SK-N-SH (cell line): Measurements from ENCODE around the gene BAIAP2. TPM values are rescaled to one million over a fixed set of nuclear protein-coding genes. Genes with fewer than 3 reads are reported as not detected.

ENCODE experiments used
- CTCF ChIA-PET: fragments of 300-600, 350-600 bp; formaldehyde crosslinking; extraction: SDS; loops from one replicate; lab custom pipeline; 2021; lab: Yijun Ruan, JAX
- POLR2A ChIA-PET: fragments of 350-600 bp; sonication (Branson Sonifier 250); formaldehyde crosslinking; extraction: SDS; loops from one replicate; lab custom pipeline; 2020; ENCODE audit warnings: antibody characterized with exemption, inconsistent platforms; lab: Yijun Ruan, JAX
- DNase-seq: peaks from one replicate; pipeline ENCODE4 v3.0.0; 2012
- H2AFZ ChIP-seq: fragments of 200-600 bp; sonication (generic); 2 replicates; pipeline ENCODE4 v1.8.1; 2016; ENCODE audit warnings: antibody characterized with exemption, mild to moderate bottlenecking, low read depth
- H3F3A ChIP-seq: fragments of 200-600 bp; sonication (generic); replicated peaks from 2 replicates; pipeline ENCODE3; 2016; ENCODE audit warnings: antibody characterized with exemption, mild to moderate bottlenecking; ENCODE audit not compliant: insufficient read depth
- H3K27ac ChIP-seq, 2 experiments: fragments of 200-500 bp in 1 of 2; fragments of 200-600 bp in 1 of 2; sonication (Bioruptor generic) in 1 of 2; sonication (generic), shearing (Covaris generic) in 1 of 2; 2 replicates each; pipeline versions ENCODE4 v1.5.1 to v1.6.1; 2014 to 2016; ENCODE audit warnings: low read depth in 2 of 2, inconsistent platforms in 1 of 2, low read length in 1 of 2, mild to moderate bottlenecking in 1 of 2, mixed read lengths in 1 of 2
- H3K27me3 ChIP-seq: fragments of 200-600 bp; sonication (generic), shearing (Covaris generic); 2 replicates; pipeline ENCODE4 v1.6.1; 2016; ENCODE audit warnings: mixed run types; ENCODE audit not compliant: insufficient read depth
- H3K36me3 ChIP-seq, 2 experiments: fragments of 200-500 bp in 1 of 2; fragments of 200-600 bp in 1 of 2; sonication (Bioruptor generic) in 1 of 2; sonication (generic) in 1 of 2; replicated peaks in 1 of 2; 2 replicates each; pipeline versions ENCODE3 to v1.5.1; 2014 to 2016; ENCODE audit warnings: low read length in 1 of 2, mild to moderate bottlenecking in 1 of 2; ENCODE audit not compliant: insufficient read depth in 2 of 2, control insufficient read depth in 1 of 2
- H3K4me1 ChIP-seq, 2 experiments: fragments of 200-500 bp in 1 of 2; fragments of 200-600 bp in 1 of 2; sonication (Bioruptor generic) in 1 of 2; sonication (generic), shearing (Covaris generic) in 1 of 2; 2 replicates each; pipeline versions ENCODE4 v1.5.1 to v1.6.1; 2014 to 2016; ENCODE audit warnings: low read depth in 1 of 2, low read length in 1 of 2, mixed run types in 1 of 2; ENCODE audit not compliant: insufficient read depth in 2 of 2, control insufficient read depth in 1 of 2
- H3K4me2 ChIP-seq: fragments of 200-600 bp; sonication (generic), shearing (Covaris generic); 2 replicates; pipeline ENCODE4 v1.6.1; 2017; ENCODE audit warnings: mixed run types
- H3K4me3 ChIP-seq, 2 experiments: fragments of 200-500 bp in 1 of 2; fragments of 200-600 bp in 1 of 2; sonication (Bioruptor generic) in 1 of 2; sonication (generic), shearing (Covaris generic) in 1 of 2; 2 replicates each; pipeline versions ENCODE4 v1.5.1 to v1.8.1; 2014 to 2016; ENCODE audit warnings: low read depth in 2 of 2, inconsistent platforms in 1 of 2, low read length in 1 of 2, mild to moderate bottlenecking in 1 of 2, mixed read lengths in 1 of 2, moderate library complexity in 1 of 2
- H3K79me2 ChIP-seq: fragments of 200-600 bp; sonication (generic); 2 replicates; pipeline ENCODE4 v1.8.1; 2017; ENCODE audit warnings: mild to moderate bottlenecking; ENCODE audit not compliant: insufficient read depth
- H3K9ac ChIP-seq: fragments of 200-600 bp; sonication (generic); 2 replicates; pipeline ENCODE4 v1.6.1; 2017; ENCODE audit warnings: mixed run types
- H3K9me2 ChIP-seq: fragments of 200-600 bp; sonication (generic); 2 replicates; pipeline ENCODE4 v1.6.1; 2017; ENCODE audit warnings: mixed run types
- H3K9me3 ChIP-seq: fragments of 200-600 bp; sonication (generic); 2 replicates; pipeline ENCODE4 v1.6.1; 2017; ENCODE audit warnings: mixed run types, mild to moderate bottlenecking, moderate library complexity
- H4K20me1 ChIP-seq: fragments of 200-600 bp; sonication (generic); 2 replicates; pipeline ENCODE4 v1.6.1; 2017; ENCODE audit warnings: mild to moderate bottlenecking, mixed run types; ENCODE audit not compliant: insufficient read depth
- CHD2 ChIP-seq: fragments of 150-350 bp; IDR thresholded peaks from 2 replicates; pipeline ENCODE4 v1.6.1; 2018; ENCODE audit warnings: low read length; ENCODE audit not compliant: partially characterized antibody
- CTCF ChIP-seq: fragments of 200-600 bp; sonication (generic); IDR thresholded peaks from 2 replicates; pipeline ENCODE4 v1.6.1; 2017; ENCODE audit warnings: antibody characterized with exemption, mild to moderate bottlenecking, moderate library complexity
- ELF1 ChIP-seq: IDR thresholded peaks from 2 replicates; pipeline ENCODE4 v1.4.0; 2012
- EZH2phosphoT487 ChIP-seq: fragments of 200-600 bp; sonication (generic); IDR thresholded peaks from 2 replicates; pipeline ENCODE4 v1.6.1; 2017; ENCODE audit warnings: low read depth, mixed run types, mild to moderate bottlenecking, antibody characterized with exemption, moderate library complexity, borderline replicate concordance
- FOXM1 ChIP-seq: IDR thresholded peaks from 2 replicates; pipeline ENCODE4 v1.4.0; 2012; ENCODE audit warnings: low read depth, mild to moderate bottlenecking
- GABPA ChIP-seq: IDR thresholded peaks from 2 replicates; pipeline ENCODE4 v1.4.0; 2012; ENCODE audit warnings: low read depth, mild to moderate bottlenecking
- GATA2 ChIP-seq: sonication (generic); formaldehyde crosslinking; IDR thresholded peaks from 2 replicates; pipeline ENCODE4 v1.5.0; 2020; ENCODE audit warnings: mild to moderate bottlenecking, missing genetic modification reagents
- MEF2A ChIP-seq: IDR thresholded peaks from 2 replicates; pipeline ENCODE4 v1.4.0; 2012; ENCODE audit warnings: low read depth, borderline replicate concordance
- NFIC ChIP-seq: IDR thresholded peaks from 2 replicates; pipeline ENCODE4 v1.4.0; 2012; ENCODE audit warnings: borderline replicate concordance
- NRF1 ChIP-seq: IDR thresholded peaks from 2 replicates; pipeline ENCODE4 v1.6.1; 2012; ENCODE audit warnings: low read depth, mild to moderate bottlenecking, low read length
- PBX3 ChIP-seq: IDR thresholded peaks from 2 replicates; pipeline ENCODE4; 2012
- REST ChIP-seq: IDR thresholded peaks from 2 replicates; pipeline ENCODE4 v1.6.1; 2012; ENCODE audit warnings: mild to moderate bottlenecking, low read depth, low read length, moderate library complexity
- TAF1 ChIP-seq: IDR thresholded peaks from 2 replicates; pipeline ENCODE4 v1.6.1; 2012; ENCODE audit warnings: low read depth, mild to moderate bottlenecking, low read length, moderate library complexity, borderline replicate concordance
- TCF12 ChIP-seq: IDR thresholded peaks from 2 replicates; pipeline ENCODE4 v1.4.0; 2012
- TEAD4 ChIP-seq: IDR thresholded peaks from 2 replicates; pipeline ENCODE4 v1.4.0; 2012; ENCODE audit warnings: mild to moderate bottlenecking, borderline replicate concordance; ENCODE audit not compliant: insufficient read depth
- USF1 ChIP-seq: IDR thresholded peaks from 2 replicates; pipeline ENCODE4 v1.4.0; 2012; ENCODE audit warnings: low read depth, borderline replicate concordance
- ZBTB33 ChIP-seq: IDR thresholded peaks from 2 replicates; pipeline ENCODE4 v1.4.0; 2012; ENCODE audit warnings: low read depth, borderline replicate concordance
- WGBS: methylation state at CpG from one replicate; pipeline ENCODE4 v1.1.6; 2017; ENCODE audit warnings: low lambda C conversion rate; 5-methylcytosine and 5-hydroxymethylcytosine counted together
- polyA plus RNA-seq, 3 experiments: library from polyadenylated mRNA; depleted of rRNA; stranded (reverse); fragments of >200 nt; gene quantifications; 2 replicates each; pipeline ENCODE4 v1.2.3, GENCODE V29; 2012

BAIAP2 gene
- polyA plus RNA-seq, 1 of the 3 experiments (the other 2 are of a cell fraction): 19.8 TPM

- 47% methylated on average over 2 of the region's 5 CpGs for WGBS
- Histone ChIP-seq H3K4me2 (no peak overlapping the region), H3F3A (no peaks in the 10 kb centered on the region), H3K27ac (no peak overlapping the region), H3K79me2 (no peaks in the 10 kb centered on the region), H3K4me1 (no peaks in the 10 kb centered on the region; a peak in 1 of 4 replicates), H2AFZ (no peak overlapping the region), H3K9me2 (no peaks in the 10 kb centered on the region), H3K27me3 (peaks cover 6% of the 10 kb centered on the region; the same call in 1 of the 2 replicates), H3K4me3 (no peak overlapping the region), H3K9ac (no peak overlapping the region), H4K20me1 (no peaks in the 10 kb centered on the region), H3K36me3 (no peaks in the 10 kb centered on the region), H3K9me3 (no peaks in the 10 kb centered on the region)
- CTCF ChIA-PET: interaction anchor here (0.8 to 1.0 kb wide), 2 partner anchors 16 to 103 kb away, joined by 3 to 4 read pairs; no protein-coding TSS in a partner anchor
- TF ChIP-seq TAF1 (no peak), NFIC (no peak), FOXM1 (no peak)
- no peak for DNase-seq
- POLR2A ChIA-PET: interaction anchor here (0.6 kb wide), 1 partner anchor 91 kb away, joined by 3 read pairs; no protein-coding TSS in a partner anchor
These were observed 92.1 kb downstream of the BAIAP2 start for GRCh38 chr17:81127133-81127455.

- Histone ChIP-seq H3K4me2 (no peak overlapping the region), H3K79me2 (no peaks in the 10 kb centered on the region), H3K9ac (no peak overlapping the region), H2AFZ (no peak overlapping the region), H3K27me3 (peaks cover 6% of the 10 kb centered on the region; the same call in 1 of the 2 replicates), H3K36me3 (no peaks in the 10 kb centered on the region), H4K20me1 (no peaks in the 10 kb centered on the region), H3K9me3 (no peaks in the 10 kb centered on the region), H3F3A (no peaks in the 10 kb centered on the region), H3K4me3 (no peak overlapping the region), H3K4me1 (no peaks in the 10 kb centered on the region; a peak in 1 of 4 replicates), H3K27ac (no peak overlapping the region), H3K9me2 (no peaks in the 10 kb centered on the region)
- CTCF ChIA-PET: interaction anchor here (0.8 to 1.0 kb wide), 3 partner anchors 15 to 104 kb away, joined by 3 to 4 read pairs (median 3); no protein-coding TSS in a partner anchor
- POLR2A ChIA-PET: interaction anchor here (0.6 kb wide), 1 partner anchor 91 kb away, joined by 3 read pairs; no protein-coding TSS in a partner anchor
- WGBS: 80% methylated on average over 19 of the region's 25 CpGs
- no peak for DNase-seq
- TF ChIP-seq MEF2A (no peak), EZH2phosphoT487 (no peak), PBX3 (no peak), USF1 (no peak), TCF12 (no peak), ELF1 (no peak), GABPA (no peak), TEAD4 (no peak), NFIC (no peak), GATA2 (CRISPR knock-in tag) (no peak), ZBTB33 (no peak), CTCF (no peak), NRF1 (no peak), CHD2 (no peak), REST (no peak)
These were observed 92.7 kb downstream of the BAIAP2 start for GRCh38 chr17:81127526-81128177.
